HCT116 (cell line): Measurements from ENCODE around the gene BRSK1.

ENCODE experiments used
- ATF3 ChIP-seq: IDR thresholded peaks from 2 replicates; pipeline ENCODE4 v1.6.1; 2012
- CTCF ChIP-seq, 3 experiments: fragments of 200-600 bp in 1 of 3; sonication (generic) in 1 of 3; IDR thresholded peaks in 2 of 3; conservative IDR thresholded peaks in 1 of 3; 2 replicates each; pipeline ENCODE4 v1.5.1; 2012 to 2017; ENCODE audit warnings: low read depth in 2 of 3, low read length in 2 of 3, antibody characterized with exemption in 1 of 3, borderline replicate concordance in 1 of 3, control low read depth in 1 of 3, mild to moderate bottlenecking in 1 of 3, mixed read lengths in 1 of 3, mixed run types in 1 of 3, moderate library complexity in 1 of 3; ENCODE audit not compliant: insufficient read depth in 1 of 3
- EZH2 ChIP-seq: fragments of 200-600 bp; sonication (generic); IDR thresholded peaks from 2 replicates; pipeline ENCODE4 v1.6.1; 2017; ENCODE audit warnings: antibody characterized with exemption, mixed run types
- EZH2phosphoT487 ChIP-seq: fragments of 200-600 bp; IDR thresholded peaks from 2 replicates; pipeline ENCODE4 v1.6.1; 2018; ENCODE audit warnings: antibody characterized with exemption, borderline replicate concordance
- POLR2A ChIP-seq: IDR thresholded peaks from 2 replicates; pipeline ENCODE4 v1.7.0; 2011; ENCODE audit warnings: borderline replicate concordance; ENCODE audit not compliant: insufficient read depth, insufficient read length; ENCODE audit errors: extremely low read depth
- POLR2AphosphoS5 ChIP-seq: IDR thresholded peaks from 2 replicates; pipeline ENCODE4 v1.6.1; 2011; ENCODE audit warnings: mild to moderate bottlenecking, low read depth, low read length, moderate library complexity
- ZBTB33 ChIP-seq: IDR thresholded peaks from 2 replicates; pipeline ENCODE4 v1.6.1; 2011; ENCODE audit warnings: mild to moderate bottlenecking, low read length, moderate library complexity; ENCODE audit not compliant: insufficient replicate concordance; ENCODE audit errors: extremely low read depth
- ZFX ChIP-seq: fragments of 450-650 bp; IDR thresholded peaks from 2 replicates; pipeline ENCODE4 v1.6.1; 2017
- ZNF274 ChIP-seq: fragments of 200-500 bp; sonication (Bioruptor generic); IDR thresholded peaks from 2 replicates; pipeline ENCODE4 v1.6.1; 2014; ENCODE audit warnings: mild to moderate bottlenecking, low read depth, low read length, inconsistent platforms

GRCh38 chr19:55324662-55325061, 40.9 kb downstream of the BRSK1 start:
- TF ChIP-seq EZH2phosphoT487 (no peak), ZNF274 (no peak), CTCF (IDR thresholded peaks at IDR 0.05 in 2 of 3, conservative IDR thresholded peaks at IDR 0.05 in 1 of 3; ENCODE audit: borderline replicate concordance in 1 of 3, insufficient read depth in 1 of 3, low read depth in 2 of 3, low read length in 2 of 3) (no peak), ZFX (no peak), POLR2A (no peak), POLR2AphosphoS5 (no peak), EZH2 (no peak), ATF3 (no peak), ZBTB33 (no peak)
